ENCODE measurements around the gene TUBGCP4.

- TF ChIP-seq CTCF (conservative IDR thresholded peaks at IDR 0.05; ENCODE audit: low read depth, low read length): no peak
- TF ChIP-seq EZH2 (IDR thresholded peaks at IDR 0.05; ENCODE audit: low read length, unreplicated experiment): no peak
- no peak for TF ChIP-seq EZH2phosphoT487 (IDR thresholded peaks at IDR 0.05; ENCODE audit: borderline replicate concordance, low read length)
Observed at GRCh38 chr15:43414196-43414595, 43.3 kb downstream of the TUBGCP4 start.

All from PC-3 (cell line).